K562 (cell line): ENCODE results near the gene ETV3. TPM values are rescaled to one million over a fixed set of nuclear protein-coding genes. Genes with fewer than 3 reads are reported as not detected.
A peak's percentile ranks its signal among the peaks of the same experiment; 100 is the strongest.

Experiments
- BACH1 ChIP-seq: fragments of 200-800 bp; sonication (Bioruptor generic); IDR thresholded peaks from 2 replicates; pipeline ENCODE4 v1.6.1; 2016; ENCODE audit warnings: missing genetic modification characterization, missing compliant biosample characterization
- TBL1XR1 ChIP-seq, 2 experiments: IDR thresholded peaks; 2 replicates each; pipeline ENCODE4 v1.6.1; 2012; ENCODE audit warnings: improper control_type of control experiment in 2 of 2, low read length in 2 of 2, mild to moderate bottlenecking in 1 of 2
- ZNF512 ChIP-seq: IDR thresholded peaks from 2 replicates; pipeline ENCODE4 v1.6.1; 2016; ENCODE audit warnings: missing genetic modification characterization, missing compliant biosample characterization
- polyA plus RNA-seq, 8 experiments: library from polyadenylated mRNA; depleted of rRNA in 4 of 8; stranded (reverse) in 5 of 8; unstranded in 3 of 8; fragments of >200 nt; fragmentation: Nextera tagmentation in 2 of 8; fragmentation: Illumina TruSeq in 1 of 8; extraction: Ambion mirVana in 2 of 8; extraction: Trizol in 1 of 8; gene quantifications; 2 replicates each; pipeline versions ENCODE4 v1.2.1 to v1.2.3, GENCODE V29; 2011 to 2014; ENCODE audit warnings: inconsistent platforms in 1 of 8, missing spikeins in 1 of 8
- total RNA-seq, 7 experiments: library from RNA; depleted of rRNA in 6 of 7; stranded (reverse); fragments of >200 nt in 6 of 7; fragmentation: Illumina TruSeq in 2 of 7; extraction: Trizol in 2 of 7; gene quantifications; 2 replicates each; pipeline versions ENCODE4 v1.2.1 to v1.2.3, GENCODE V29; 2011 to 2021; ENCODE audit warnings: low replicate concordance in 1 of 7
- TF ChIP-seq, protein P1 (sequence below), 2 experiments: fragments of 450-650 bp; formaldehyde crosslinking in 1 of 2; IDR thresholded peaks; 2 replicates each; pipeline versions ENCODE4 v1.4.0 to v1.6.1; 2014 to 2020; ENCODE audit warnings: mild to moderate bottlenecking in 2 of 2, borderline replicate concordance in 1 of 2, low read depth in 1 of 2

The ETV3 gene
- total and polyA plus RNA-seq, 9 of the 15 experiments (the other 6 are each of a cell fraction or from before 2014, with no cell fraction given), result 3.1 to 16.0 (median 9.0) TPM

- TF ChIP-seq, protein P1, sequence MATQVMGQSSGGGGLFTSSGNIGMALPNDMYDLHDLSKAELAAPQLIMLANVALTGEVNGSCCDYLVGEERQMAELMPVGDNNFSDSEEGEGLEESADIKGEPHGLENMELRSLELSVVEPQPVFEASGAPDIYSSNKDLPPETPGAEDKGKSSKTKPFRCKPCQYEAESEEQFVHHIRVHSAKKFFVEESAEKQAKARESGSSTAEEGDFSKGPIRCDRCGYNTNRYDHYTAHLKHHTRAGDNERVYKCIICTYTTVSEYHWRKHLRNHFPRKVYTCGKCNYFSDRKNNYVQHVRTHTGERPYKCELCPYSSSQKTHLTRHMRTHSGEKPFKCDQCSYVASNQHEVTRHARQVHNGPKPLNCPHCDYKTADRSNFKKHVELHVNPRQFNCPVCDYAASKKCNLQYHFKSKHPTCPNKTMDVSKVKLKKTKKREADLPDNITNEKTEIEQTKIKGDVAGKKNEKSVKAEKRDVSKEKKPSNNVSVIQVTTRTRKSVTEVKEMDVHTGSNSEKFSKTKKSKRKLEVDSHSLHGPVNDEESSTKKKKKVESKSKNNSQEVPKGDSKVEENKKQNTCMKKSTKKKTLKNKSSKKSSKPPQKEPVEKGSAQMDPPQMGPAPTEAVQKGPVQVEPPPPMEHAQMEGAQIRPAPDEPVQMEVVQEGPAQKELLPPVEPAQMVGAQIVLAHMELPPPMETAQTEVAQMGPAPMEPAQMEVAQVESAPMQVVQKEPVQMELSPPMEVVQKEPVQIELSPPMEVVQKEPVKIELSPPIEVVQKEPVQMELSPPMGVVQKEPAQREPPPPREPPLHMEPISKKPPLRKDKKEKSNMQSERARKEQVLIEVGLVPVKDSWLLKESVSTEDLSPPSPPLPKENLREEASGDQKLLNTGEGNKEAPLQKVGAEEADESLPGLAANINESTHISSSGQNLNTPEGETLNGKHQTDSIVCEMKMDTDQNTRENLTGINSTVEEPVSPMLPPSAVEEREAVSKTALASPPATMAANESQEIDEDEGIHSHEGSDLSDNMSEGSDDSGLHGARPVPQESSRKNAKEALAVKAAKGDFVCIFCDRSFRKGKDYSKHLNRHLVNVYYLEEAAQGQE (IDR thresholded peaks at IDR 0.05; ENCODE audit: borderline replicate concordance), result no peak
- TF ChIP-seq, protein P1 (CRISPR knock-in tag; IDR thresholded peaks at IDR 0.05; ENCODE audit: low read depth), result no peak
- 0 out of 4 replicates have a peak, but pooled peaks of 1 of the 2 experiments have one; percentile 9 for TF ChIP-seq TBL1XR1 (IDR thresholded peaks at IDR 0.05; ENCODE audit: low read length in 2 of 2)
- TF ChIP-seq ZNF512 (tag), result no peak
- peak; percentile 38; the same call in 1 of the 2 replicates for TF ChIP-seq BACH1 (tag)
Observed at GRCh38 chr1:157132616-157133167, 5.5 kb downstream of the ETV3 start (continued).
